T-helper 22 cell (primary cell): ENCODE data around the gene HLF.

ENCODE experiments used
- DNase-seq: peaks from one replicate; pipeline ENCODE4 v3.0.0-alpha.2; 2020; ENCODE audit warnings: low read depth

HLF gene

GRCh38 chr17:55264645-55265298, at the start of gene HLF:
Gene HLF (plus strand): TSS chr17:55264960. CDS start chr17:55265485, 525 bp downstream.
- peak; percentile 62 for DNase-seq

GRCh38 chr17:55215711-55216110, 49.0 kb upstream of the HLF start:
- no peak for DNase-seq

GRCh38 chr17:55216888-55217287, 47.9 kb upstream of the HLF start:
- DNase-seq: no peak

GRCh38 chr17:55219459-55219858, 45.3 kb upstream of the HLF start:
- DNase-seq: no peak

- no peak for DNase-seq
These were observed 44.8 kb upstream of the HLF start for GRCh38 chr17:55219934-55220333.

- DNase-seq: no peak
These were observed 41.2 kb upstream of the HLF start for GRCh38 chr17:55223524-55223923.

GRCh38 chr17:55224746-55225145, 40.0 kb upstream of the HLF start:
- DNase-seq: no peak

- DNase-seq: no peak
These were observed 39.5 kb upstream of the HLF start for GRCh38 chr17:55225237-55225636.

- no peak for DNase-seq
These were observed 36.0 kb upstream of the HLF start for GRCh38 chr17:55228683-55229192.

GRCh38 chr17:55229276-55229675, 35.5 kb upstream of the HLF start:
- no peak for DNase-seq

- no peak for DNase-seq
These were observed 34.0 kb upstream of the HLF start for GRCh38 chr17:55230716-55231115.

- DNase-seq: no peak
These were observed 30.9 kb upstream of the HLF start for GRCh38 chr17:55233840-55234239.

- DNase-seq: no peak
These were observed 28.4 kb upstream of the HLF start for GRCh38 chr17:55236316-55236715.

- no peak for DNase-seq
These were observed 27.5 kb upstream of the HLF start for GRCh38 chr17:55237268-55237667.

GRCh38 chr17:55237841-55238178, 26.9 kb upstream of the HLF start:
- DNase-seq: no peak

GRCh38 chr17:55238179-55238930, 26.4 kb upstream of the HLF start:
- peak; percentile 86 for DNase-seq

- DNase-seq: no peak
These were observed 25.8 kb upstream of the HLF start for GRCh38 chr17:55238931-55239297.

GRCh38 chr17:55241097-55241496, 23.7 kb upstream of the HLF start:
- no peak for DNase-seq

GRCh38 chr17:55242476-55242875, 22.3 kb upstream of the HLF start:
- no peak for DNase-seq

- DNase-seq: no peak
These were observed 18.8 kb upstream of the HLF start for GRCh38 chr17:55245986-55246385.

GRCh38 chr17:55246583-55246982, 18.2 kb upstream of the HLF start:
- no peak for DNase-seq

- DNase-seq: no peak
These were observed 16.7 kb upstream of the HLF start for GRCh38 chr17:55248077-55248476.

- no peak for DNase-seq
These were observed 14.9 kb upstream of the HLF start for GRCh38 chr17:55249861-55250260.

- no peak for DNase-seq
These were observed 10.4 kb upstream of the HLF start for GRCh38 chr17:55254375-55254774.
